ENCODE results near the gene MCF2L.
"Not testable (repeated sequence)": the region's sequence is repeated elsewhere in the genome, so short reads cannot be mapped to it uniquely, and the experiment has no call there.

The MCF2L gene

GRCh38 chr13:113020323-113021080 is 51.5 kb downstream of the MCF2L start:
- DNase-seq: no peak

GRCh38 chr13:113021391-113021790 is 52.4 kb downstream of the MCF2L start:
- no peak for DNase-seq

GRCh38 chr13:113021811-113022210 is 52.8 kb downstream of the MCF2L start:
- no peak for DNase-seq

GRCh38 chr13:113022391-113022744 is 53.4 kb downstream of the MCF2L start:
- no peak for DNase-seq

GRCh38 chr13:113022745-113023574 is 53.9 kb downstream of the MCF2L start:
- DNase-seq: no peak

- no peak for DNase-seq
Measured at GRCh38 chr13:113023694-113024430, 54.8 kb downstream of the MCF2L start.

GRCh38 chr13:113024466-113024865 is 55.5 kb downstream of the MCF2L start:
- no peak for DNase-seq

GRCh38 chr13:113026391-113026910 is 57.4 kb downstream of the MCF2L start:
- DNase-seq: no peak

GRCh38 chr13:113027095-113027494 is 58.1 kb downstream of the MCF2L start:
- DNase-seq: no peak

- no peak for DNase-seq
Measured at GRCh38 chr13:113027566-113027965, 58.6 kb downstream of the MCF2L start.

- no peak for DNase-seq
Measured at GRCh38 chr13:113028336-113029060, 59.5 kb downstream of the MCF2L start.

- DNase-seq: no peak
Measured at GRCh38 chr13:113029061-113029445, 60.0 kb downstream of the MCF2L start.

GRCh38 chr13:113029487-113030258 is 60.7 kb downstream of the MCF2L start:
- peak; percentile 23 to 52 for DNase-seq

- not testable (repeated sequence) for DNase-seq
Measured at GRCh38 chr13:113030259-113030640, 61.2 kb downstream of the MCF2L start.

GRCh38 chr13:113031465-113031864 is 62.5 kb downstream of the MCF2L start:
- no peak for DNase-seq

GRCh38 chr13:113032291-113032690 is 63.3 kb downstream of the MCF2L start:
- DNase-seq: no peak

GRCh38 chr13:113033054-113033850 is 64.2 kb downstream of the MCF2L start:
- no peak for DNase-seq

GRCh38 chr13:113034451-113035212 is 65.6 kb downstream of the MCF2L start:
- DNase-seq: no peak

- no peak for DNase-seq
Measured at GRCh38 chr13:113035213-113035800, 66.3 kb downstream of the MCF2L start.

- no peak for DNase-seq
Measured at GRCh38 chr13:113036401-113036800, 67.4 kb downstream of the MCF2L start.
